BE2C (cell line): ENCODE data around the gene CCDC12.

ENCODE experiments used
- DNase-seq: peaks from one replicate; pipeline ENCODE4 v3.0.0-alpha.2; 2020
- H3K27me3 ChIP-seq: fragments of 250-450 bp; sonication (Bioruptor Pico); 2 replicates; pipeline ENCODE4 v1.5.1; 2020; ENCODE audit warnings: mild to moderate bottlenecking
- H3K36me3 ChIP-seq: fragments of 250-450 bp; sonication (Bioruptor Pico); 2 replicates; pipeline ENCODE4 v1.5.1; 2020; ENCODE audit warnings: mild to moderate bottlenecking
- H3K4me1 ChIP-seq: fragments of 250-450 bp; sonication (Bioruptor Pico); 2 replicates; pipeline ENCODE4 v1.5.1; 2020
- H3K4me3 ChIP-seq: 2 replicates; pipeline ENCODE4 v1.5.1; 2011; ENCODE audit warnings: low read depth, low read length
- H3K9me3 ChIP-seq: fragments of 250-450 bp; sonication (Bioruptor Pico); 2 replicates; pipeline ENCODE4 v1.5.1; 2020
- CTCF ChIP-seq: IDR thresholded peaks from 2 replicates; pipeline ENCODE4 v1.5.1; 2012; ENCODE audit warnings: mild to moderate bottlenecking, low read depth, low read length

Gene CCDC12

GRCh38 chr3:46901591-46902187, 74.9 kb downstream of the CCDC12 start:
- Histone ChIP-seq H3K4me3 (no peak overlapping the region), H3K36me3 (no peaks in the 10 kb centered on the region), H3K9me3 (no peaks in the 10 kb centered on the region), H3K27me3 (no peaks in the 10 kb centered on the region), H3K4me1 (no peaks in the 10 kb centered on the region)
- no peak for TF ChIP-seq CTCF
- DNase-seq, result no peak

GRCh38 chr3:46901061-46901460, 75.5 kb downstream of the CCDC12 start:
- H3K36me3 ChIP-seq, result no peaks in the 10 kb centered on the region
- H3K4me1 ChIP-seq, result no peaks in the 10 kb centered on the region
- H3K27me3 ChIP-seq, result no peaks in the 10 kb centered on the region
- no peak overlapping the region for H3K4me3 ChIP-seq
- TF ChIP-seq CTCF, result no peak
- DNase-seq, result no peak
- H3K9me3 ChIP-seq, result no peaks in the 10 kb centered on the region

GRCh38 chr3:46900356-46900755, 76.2 kb downstream of the CCDC12 start:
- H3K4me1 ChIP-seq, result no peaks in the 10 kb centered on the region
- no peaks in the 10 kb centered on the region for H3K9me3 ChIP-seq
- no peaks in the 10 kb centered on the region for H3K27me3 ChIP-seq
- H3K36me3 ChIP-seq, result no peaks in the 10 kb centered on the region
- DNase-seq, result no peak
- no peak for TF ChIP-seq CTCF
- no peak overlapping the region for H3K4me3 ChIP-seq

- H3K9me3 ChIP-seq, result no peaks in the 10 kb centered on the region
- H3K4me1 ChIP-seq, result no peaks in the 10 kb centered on the region
- DNase-seq, result no peak
Measured at GRCh38 chr3:46900007-46900292, 76.6 kb downstream of the CCDC12 start.

GRCh38 chr3:46899151-46900006, 77.2 kb downstream of the CCDC12 start:
- no peak for DNase-seq
- Histone ChIP-seq H3K9me3 (no peaks in the 10 kb centered on the region), H3K27me3 (no peaks in the 10 kb centered on the region), H3K36me3 (no peaks in the 10 kb centered on the region), H3K4me1 (no peaks in the 10 kb centered on the region), H3K4me3 (no peak overlapping the region)
- no peak for TF ChIP-seq CTCF

More at GRCh38 chr3:46900007-46900292, 76.6 kb downstream of the CCDC12 start:
- H3K27me3 ChIP-seq, result no peaks in the 10 kb centered on the region
- no peaks in the 10 kb centered on the region for H3K36me3 ChIP-seq
- TF ChIP-seq CTCF, result no peak
- H3K4me3 ChIP-seq, result no peak overlapping the region
